HG03039 (cell line): ENCODE measurements around the gene PLPP2.
"Not testable (repeated sequence)": the region's sequence is repeated elsewhere in the genome, so short reads cannot be mapped to it uniquely, and the experiment has no call there.

Source experiments
- ATAC-seq: cut with Tn5 transposase; IDR thresholded peaks from one replicate; pipeline ENCODE4 v1.9.1; 2021; ENCODE audit warnings: mild to moderate bottlenecking, moderate library complexity; ENCODE audit not compliant: unreplicated experiment

Gene PLPP2

GRCh38 chr19:275958-276646 is 15.1 kb downstream of the PLPP2 start:
- ATAC-seq: no peak

DNA sequence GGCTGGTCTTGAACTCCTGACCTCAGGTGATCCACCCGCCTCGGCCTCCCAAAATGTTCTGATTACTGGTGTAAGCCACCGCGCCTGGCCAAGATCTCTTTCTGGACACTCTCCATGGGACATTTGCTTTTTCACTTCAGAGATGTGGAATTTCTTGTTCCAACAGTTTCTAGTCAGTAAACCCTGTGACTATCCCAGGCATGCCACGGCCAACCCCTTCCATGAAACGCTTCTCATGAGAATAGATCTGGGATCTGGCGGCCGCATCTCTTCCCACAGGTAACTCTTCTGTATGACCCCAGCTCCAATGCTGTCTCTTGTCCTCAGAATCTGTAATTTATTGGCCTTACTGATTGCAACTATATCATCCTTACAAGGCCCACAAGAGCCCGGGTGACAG is 16.2 kb downstream of the PLPP2 start:
- no peak for ATAC-seq

DNA sequence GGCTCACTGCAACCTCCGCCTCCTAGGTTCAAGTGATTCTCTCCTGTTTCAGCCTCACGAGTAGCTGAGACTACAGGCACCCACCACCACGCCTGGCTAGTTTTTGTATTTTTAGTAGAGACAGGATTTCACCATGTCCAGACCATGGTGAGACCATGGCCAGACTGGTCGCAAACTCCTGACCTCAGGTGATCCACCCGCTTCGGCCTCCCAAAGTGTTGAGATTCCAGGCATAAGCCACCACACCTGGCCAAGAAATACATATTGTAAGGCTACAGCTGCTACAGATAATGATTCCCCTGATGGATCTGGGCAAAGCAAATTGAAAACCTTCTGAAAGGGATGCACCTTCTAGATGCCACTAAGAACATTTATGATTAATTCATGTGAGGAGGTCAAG is 17.8 kb downstream of the PLPP2 start:
- ATAC-seq: no peak

- ATAC-seq: no peak
Observed at GRCh38 chr19:271856-272255, 19.3 kb downstream of the PLPP2 start.

DNA sequence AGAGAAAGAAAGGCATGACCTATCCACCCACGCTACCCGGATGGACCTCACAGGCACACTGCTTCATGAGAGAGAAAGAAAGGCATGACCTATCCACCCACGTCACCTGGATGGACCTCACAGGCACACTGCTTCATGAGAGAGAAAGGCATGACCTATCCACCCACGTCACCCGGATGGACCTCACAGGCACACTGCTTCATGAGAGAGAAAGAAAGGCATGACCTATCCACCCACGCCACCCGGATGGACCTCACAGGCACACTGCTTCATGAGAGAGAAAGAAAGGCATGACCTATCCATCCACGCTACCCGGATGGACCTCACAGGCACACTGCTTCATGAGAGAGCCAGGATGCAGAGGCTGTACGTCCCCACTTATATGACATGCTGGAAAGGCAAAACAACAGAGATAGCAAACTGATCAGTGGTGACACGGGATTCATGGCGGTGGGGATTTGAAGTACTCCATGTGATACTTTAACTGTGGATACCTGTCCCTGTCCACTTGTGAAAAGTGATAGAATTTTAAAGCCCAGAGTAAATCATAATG is 20.4 kb downstream of the PLPP2 start:
- ATAC-seq: not testable (repeated sequence)

- no peak for ATAC-seq
Observed at GRCh38 chr19:269241-269640, 22.0 kb downstream of the PLPP2 start.

GRCh38 chr19:262125-262524 is 29.1 kb downstream of the PLPP2 start:
- ATAC-seq: no peak

- ATAC-seq: not testable (repeated sequence)
Observed at GRCh38 chr19:256804-257203, 34.4 kb downstream of the PLPP2 start.

DNA sequence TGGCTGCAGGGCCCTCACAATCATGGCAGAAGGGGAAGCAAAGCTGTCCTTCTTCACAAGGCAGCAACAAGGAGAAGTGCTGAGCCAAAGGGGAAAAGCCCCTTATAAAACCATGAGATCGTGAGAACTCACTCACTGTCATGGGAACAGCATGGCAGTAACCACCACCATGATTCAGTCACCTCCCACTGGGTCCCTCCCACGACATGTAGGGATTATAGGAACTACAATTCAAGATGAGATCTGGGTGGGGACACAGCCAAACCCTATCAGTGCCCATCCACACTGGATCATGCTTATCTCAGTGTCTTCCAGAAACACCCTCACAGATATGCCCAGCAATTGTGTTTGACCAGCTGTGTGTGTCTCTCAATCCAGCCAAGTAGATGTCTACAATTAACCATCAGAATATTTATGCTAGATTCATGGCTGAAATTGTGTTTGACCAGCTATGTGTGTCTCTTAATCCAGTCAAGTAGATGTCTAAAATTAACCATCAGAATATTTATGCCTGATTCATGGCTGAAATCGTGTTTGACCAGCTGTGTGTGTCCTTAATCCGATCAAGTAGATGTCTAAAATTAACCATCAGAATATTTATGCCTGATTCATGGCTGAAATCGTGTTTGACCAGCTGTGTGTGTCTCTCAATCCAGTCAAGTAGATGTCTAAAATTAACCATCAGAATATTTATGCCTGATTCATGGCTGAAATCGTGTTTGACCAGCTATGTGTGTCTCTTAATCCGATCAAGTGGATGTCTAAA is 38.6 kb downstream of the PLPP2 start:
- not testable (repeated sequence) for ATAC-seq

- ATAC-seq: no peak
Observed at GRCh38 chr19:246551-246950, 44.7 kb downstream of the PLPP2 start.

DNA sequence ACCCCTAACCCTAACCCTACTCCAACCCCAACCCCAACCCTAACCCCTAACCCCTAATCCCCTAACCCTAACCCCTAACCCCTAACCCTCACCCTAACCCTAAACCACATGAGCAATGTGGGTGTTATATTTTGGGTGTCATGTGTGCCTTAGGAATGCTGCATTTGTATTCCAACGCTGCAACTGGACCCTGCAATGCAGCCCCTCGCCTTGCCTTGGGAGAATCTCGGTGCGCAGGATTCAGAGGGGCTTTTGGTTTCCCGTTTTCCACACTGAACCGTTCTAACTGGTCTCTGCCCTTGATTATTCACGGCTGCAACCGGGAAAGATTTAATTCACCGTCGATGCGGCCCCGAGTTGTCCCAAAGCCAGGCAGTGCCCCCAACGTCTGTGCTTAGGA is 45.3 kb downstream of the PLPP2 start:
- not testable (repeated sequence) for ATAC-seq

DNA sequence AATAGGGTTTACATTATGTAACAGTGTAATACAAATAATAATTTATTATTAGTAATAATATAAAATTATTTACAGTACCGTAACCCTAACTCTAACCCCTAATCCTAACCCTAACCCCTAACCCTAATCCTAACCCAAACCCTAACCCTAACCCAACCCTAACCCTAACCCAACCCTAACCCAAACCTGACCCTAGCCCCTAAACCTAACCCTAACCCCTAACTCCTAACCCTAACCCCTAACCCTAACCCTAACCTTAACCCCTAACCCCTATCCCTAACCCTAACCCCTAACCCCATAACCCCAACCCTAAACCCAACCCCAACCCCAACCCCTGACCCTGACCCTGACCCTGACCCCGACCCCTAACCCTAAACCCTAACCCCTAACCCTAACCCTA is 45.7 kb downstream of the PLPP2 start:
- no peak for ATAC-seq
